Colonic mucosa (tissue), 4 donors: ENCODE measurements around the gene EXD3. TPM values are rescaled to one million over a fixed set of nuclear protein-coding genes. Genes with fewer than 3 reads are reported as not detected.
"Not testable (repeated sequence)": the region's sequence is repeated elsewhere in the genome, so short reads cannot be mapped to it uniquely, and the experiment has no call there.

Experiments
- DNase-seq: peaks from one replicate; pipeline ENCODE4 v3.0.0-alpha.2; 2020
- H3K27ac ChIP-seq: fragments of 200-600 bp; one replicate; pipeline ENCODE4 v1.8.0; 2021
- H3K27me3 ChIP-seq: fragments of 200-600 bp; one replicate; pipeline ENCODE4 v1.8.0; 2021
- H3K36me3 ChIP-seq: fragments of 200-600 bp; one replicate; pipeline ENCODE4 v1.8.0; 2021
- H3K4me1 ChIP-seq: fragments of 200-600 bp; one replicate; pipeline ENCODE4 v1.8.0; 2021; ENCODE audit warnings: mild to moderate bottlenecking
- H3K4me3 ChIP-seq: fragments of 200-600 bp; one replicate; pipeline ENCODE4 v1.8.0; 2021
- H3K9ac ChIP-seq, 2 donors: one replicate each; pipeline ENCODE4 v1.7.0; 2013; ENCODE audit warnings: control low read depth in 2 of 2, low read depth in 2 of 2, low read length in 2 of 2
- H3K9me3 ChIP-seq: fragments of 200-600 bp; one replicate; pipeline ENCODE4 v1.8.0; 2021
- CTCF ChIP-seq: fragments of 200-600 bp; IDR thresholded peaks from one replicate; pipeline ENCODE4 v1.8.0; 2022; ENCODE audit warnings: antibody characterized with exemption, mild to moderate bottlenecking
- intact Hi-C: fragments of 100-400 bp; cut with DNase I; formaldehyde crosslinking; loops from one replicate; pipeline ENCODE4 v1.14.1; 2022
- total RNA-seq, 2 donors: library from RNA; stranded (reverse); fragmentation: NEBNext Ultra II Directional in 1 of 2; extraction: Animal tissue kit (Norgen Biotek cat#: 25700) in 1 of 2; gene quantifications; one replicate each; pipeline ENCODE4 v1.2.1, GENCODE V29; 2021
- donor health status: healthy.
- donor health status: DM: no; HTN: no; CAD: no.
- donor health status: DM: no; HTN: no; CAD: no.

EXD3 gene
- total RNA-seq, 2 donors from 2014 or later, result 34.9 to 36.4 TPM

GRCh38 chr9:137379761-137380161 lies 43.2 kb downstream of the EXD3 start:
- Histone ChIP-seq H3K4me1 (no peaks in the 10 kb centered on the region), H3K27me3 (no peaks in the 10 kb centered on the region), H3K27ac (no peak overlapping the region), H3K36me3 (no peaks in the 10 kb centered on the region), H3K9me3 (no peaks in the 10 kb centered on the region), H3K9ac (no peak overlapping the region), H3K4me3 (no peak overlapping the region)
- TF ChIP-seq CTCF, result no peak
- intact Hi-C loops, result no loop called here
- no peak for DNase-seq

GRCh38 chr9:137378688-137379410 lies 44.1 kb downstream of the EXD3 start:
- H3K27ac ChIP-seq, H3K36me3 ChIP-seq, H3K9ac ChIP-seq, H3K9me3 ChIP-seq, DNase-seq, H3K27me3 ChIP-seq, H3K4me3 ChIP-seq, intact Hi-C loops, H3K4me1 ChIP-seq: not testable (repeated sequence)

GRCh38 chr9:137376386-137376785 lies 46.6 kb downstream of the EXD3 start:
- H3K27ac ChIP-seq, result no peak overlapping the region
- H3K9me3 ChIP-seq, result no peaks in the 10 kb centered on the region
- no peak for TF ChIP-seq CTCF
- no peaks in the 10 kb centered on the region for H3K27me3 ChIP-seq
- H3K4me3 ChIP-seq, result no peak overlapping the region
- no peaks in the 10 kb centered on the region for H3K36me3 ChIP-seq
- intact Hi-C loops, result no loop called here
- H3K4me1 ChIP-seq, result no peaks in the 10 kb centered on the region
- no peak for DNase-seq
- no peak overlapping the region for H3K9ac ChIP-seq

GRCh38 chr9:137375321-137376058 lies 47.5 kb downstream of the EXD3 start:
- intact Hi-C loops, result no loop called here

GRCh38 chr9:137374131-137374845 lies 48.7 kb downstream of the EXD3 start:
- Histone ChIP-seq H3K27ac (no peak overlapping the region), H3K4me1 (no peaks in the 10 kb centered on the region), H3K9me3 (no peaks in the 10 kb centered on the region), H3K4me3 (no peak overlapping the region), H3K27me3 (no peaks in the 10 kb centered on the region), H3K36me3 (no peaks in the 10 kb centered on the region), H3K9ac (no peak overlapping the region)
- no peak for TF ChIP-seq CTCF
- intact Hi-C loops, result no loop called here
- no peak for DNase-seq

More at GRCh38 chr9:137375321-137376058, 47.5 kb downstream of the EXD3 start:
- Histone ChIP-seq H3K4me3 (no peak overlapping the region), H3K9ac (no peak overlapping the region), H3K36me3 (no peaks in the 10 kb centered on the region), H3K27ac (no peak overlapping the region), H3K27me3 (no peaks in the 10 kb centered on the region), H3K4me1 (no peaks in the 10 kb centered on the region), H3K9me3 (no peaks in the 10 kb centered on the region)
- DNase-seq, result no peak
- no peak for TF ChIP-seq CTCF
